Kidney (tissue), 14 donors: ENCODE data around the gene TMA7B. TPM values are rescaled to one million over a fixed set of nuclear protein-coding genes. Genes with fewer than 3 reads are reported as not detected.
A peak's percentile ranks its signal among the peaks of the same experiment; 100 is the strongest.
"Not testable (repeated sequence)": the region's sequence is repeated elsewhere in the genome, so short reads cannot be mapped to it uniquely, and the experiment has no call there.

Experiments
- DNase-seq, 5 donors: peaks; one replicate each; pipeline ENCODE4 v3.0.0-alpha.2; 2013 to 2020
- FAIRE-seq: peaks from 2 replicates; lab custom pipeline; 2012; peaks lifted over from hg19 to GRCh38; lab: Jason Lieb, UNC
- H3K27ac ChIP-seq, 2 donors: one replicate each; pipeline ENCODE4 v1.7.0; 2013; ENCODE audit warnings: low read depth in 2 of 2, low read length in 2 of 2, inconsistent platforms in 1 of 2
- H3K27me3 ChIP-seq: one replicate; pipeline ENCODE4 v1.7.1; 2013; ENCODE audit warnings: low read length, inconsistent platforms; ENCODE audit not compliant: control insufficient read depth, insufficient read depth
- H3K36me3 ChIP-seq, 3 donors: one replicate each; pipeline versions ENCODE4 v1.7.0 to v1.7.1; 2013; ENCODE audit warnings: low read length in 3 of 3, control low read depth in 1 of 3, inconsistent platforms in 1 of 3; ENCODE audit not compliant: insufficient read depth in 3 of 3, control insufficient read depth in 2 of 3
- H3K4me1 ChIP-seq, 3 donors: one replicate each; pipeline versions ENCODE4 v1.7.0 to v1.7.1; 2013; ENCODE audit warnings: low read length in 3 of 3, inconsistent platforms in 1 of 3, low read depth in 1 of 3; ENCODE audit not compliant: control insufficient read depth in 2 of 3, insufficient read depth in 2 of 3
- H3K4me3 ChIP-seq, 3 donors: one replicate each; pipeline versions ENCODE4 v1.7.0 to v1.8.1; 2013; ENCODE audit warnings: low read length in 3 of 3, control low read depth in 1 of 3, inconsistent platforms in 1 of 3
- H3K9ac ChIP-seq, 3 donors: one replicate each; pipeline versions ENCODE4 v1.7.0 to v1.7.1; 2013; ENCODE audit warnings: low read length in 3 of 3, control low read depth in 1 of 3, inconsistent platforms in 1 of 3
- H3K9me3 ChIP-seq, 3 donors: one replicate each; pipeline versions ENCODE4 v1.7.0 to v1.7.1; 2013; ENCODE audit warnings: low read length in 3 of 3, control low read depth in 1 of 3, inconsistent platforms in 1 of 3; ENCODE audit not compliant: control insufficient read depth in 2 of 3, insufficient read depth in 1 of 3
- CTCF ChIP-seq: IDR thresholded peaks from 3 replicates; pipeline ENCODE4 v1.5.1; 2012; ENCODE audit warnings: mild to moderate bottlenecking, moderate library complexity, borderline replicate concordance; ENCODE audit not compliant: insufficient read depth; ENCODE audit errors: extremely low read depth
- intact Hi-C: fragments of 100-400 bp; cut with DNase I; formaldehyde crosslinking; loops from one replicate; pipeline ENCODE4 v1.11.1; 2022
- polyA plus RNA-seq: library from polyadenylated mRNA; stranded (reverse); fragments of 350-450 nt; fragmentation: Illumina TruSeq; extraction: RNeasy Lipid Tissue Mini Kit (QIAGEN cat#74804); gene quantifications from one replicate; pipeline ENCODE4 v1.2.3, GENCODE V29; 2014; ENCODE audit warnings: low read depth, low replicate concordance; ENCODE audit not compliant: insufficient read depth
- total RNA-seq: library from RNA; stranded (reverse); fragmentation: NEBNext Ultra II Directional; extraction: Animal tissue kit (Norgen Biotek cat#: 25700); gene quantifications from one replicate; pipeline ENCODE4 v1.2.1, GENCODE V29; 2021
- donor health status: control.
- donor health status: control.
- donor health status: control.
- donor health status: control.
- donor health status: control.
- donor health status: DM: yes; HTN: yes; CAD: no.
- donor health status: Normal renal cell carcinoma (clear cell type).

TMA7B gene
- total and polyA plus RNA-seq, 2 donors from 2014 or later: 0.63 TPM; not detected in 1

GRCh38 chr22:39947220-39948216 lies 12.7 kb upstream of the TMA7B start:
- H3K9me3 ChIP-seq: no peaks in the 10 kb centered on the region
- H3K9ac ChIP-seq: no peak overlapping the region
- H3K4me1 ChIP-seq: no peaks in the 10 kb centered on the region
- H3K36me3 ChIP-seq: no peaks in the 10 kb centered on the region
- H3K27me3 ChIP-seq: no peaks in the 10 kb centered on the region
- FAIRE-seq (no peak), DNase-seq (no peak)
- no peak overlapping the region for H3K4me3 ChIP-seq
- no peak overlapping the region for H3K27ac ChIP-seq
- TF ChIP-seq CTCF: no peak
- intact Hi-C loops: no loop called here

- no peak for TF ChIP-seq CTCF
- Histone ChIP-seq H3K36me3 (no peaks in the 10 kb centered on the region), H3K27me3 (no peaks in the 10 kb centered on the region), H3K4me1 (no peaks in the 10 kb centered on the region), H3K27ac (no peak overlapping the region), H3K9ac (no peak overlapping the region), H3K9me3 (no peaks in the 10 kb centered on the region), H3K4me3 (no peak overlapping the region)
- intact Hi-C loops: no loop called here
- DNase-seq (peak in 1 of 5 donors; percentile 25), FAIRE-seq (no peak)
Measured at GRCh38 chr22:39949964-39950737, 10.0 kb upstream of the TMA7B start.

GRCh38 chr22:39951603-39952293 lies 8.4 kb upstream of the TMA7B start:
- intact Hi-C loops, H3K27me3 ChIP-seq, FAIRE-seq, H3K4me1 ChIP-seq, DNase-seq, H3K36me3 ChIP-seq, H3K4me3 ChIP-seq, H3K9ac ChIP-seq, H3K27ac ChIP-seq, H3K9me3 ChIP-seq: not testable (repeated sequence)
